Caco-2 (cell line): ENCODE results near the gene MEIOC. TPM values are rescaled to one million over a fixed set of nuclear protein-coding genes. Genes with fewer than 3 reads are reported as not detected.

Experiments
- BruUV-seq: library from RNA; stranded (reverse); fragments of 400-500 nt; replicated peaks from 2 replicates; lab custom pipeline; 2021; lab: Mats Ljungman, UMichigan
- CTCF ChIA-PET: fragments of 300-600 bp; sonication (Branson Sonifier 250); formaldehyde crosslinking; loops from one replicate; lab custom pipeline; 2022; ENCODE audit warnings: antibody characterized with exemption; lab: Charles Lee
- POLR2A ChIA-PET: fragments of 300-600 bp; sonication (Branson Sonifier 250); formaldehyde crosslinking; loops from one replicate; lab custom pipeline; 2022; ENCODE audit warnings: antibody characterized with exemption; lab: Charles Lee
- DNase-seq, 2 experiments: peaks; one replicate each; pipeline versions ENCODE4 v3.0.0 to v3.0.0-alpha.2; 2020 to 2022
- H3K27me3 ChIP-seq: replicated peaks from 2 replicates; pipeline ENCODE4 v1.6.0; 2011; ENCODE audit warnings: low read length; ENCODE audit not compliant: control insufficient read depth, insufficient read depth
- H3K36me3 ChIP-seq: 2 replicates; pipeline ENCODE4 v1.5.1; 2011; ENCODE audit warnings: low read length; ENCODE audit not compliant: control insufficient read depth, insufficient read depth
- H3K4me1 ChIP-seq: fragments of 250-450 bp; sonication (Bioruptor Pico); 2 replicates; pipeline ENCODE4 v1.5.1; 2020; ENCODE audit warnings: mild to moderate bottlenecking
- H3K4me3 ChIP-seq: 2 replicates; pipeline ENCODE4 v1.5.1; 2011; ENCODE audit warnings: low read depth, mild to moderate bottlenecking, control low read depth, low read length
- H3K9me3 ChIP-seq: fragments of 250-450 bp; sonication (Bioruptor Pico); 2 replicates; pipeline ENCODE4 v1.5.1; 2020; ENCODE audit warnings: mild to moderate bottlenecking, moderate library complexity
- H3K27ac Mint-ChIP-seq: one replicate; pipeline ENCODE4 v1.8.0; 2022; ENCODE audit warnings: mixed read lengths; ENCODE audit not compliant: unreplicated experiment
- H3K27me3 Mint-ChIP-seq: one replicate; pipeline ENCODE4 v1.8.0; 2022; ENCODE audit warnings: mixed read lengths; ENCODE audit not compliant: insufficient read depth, unreplicated experiment
- H3K36me3 Mint-ChIP-seq: one replicate; pipeline ENCODE4 v1.8.0; 2022; ENCODE audit warnings: mild to moderate bottlenecking, mixed read lengths; ENCODE audit not compliant: insufficient read depth, unreplicated experiment
- H3K4me1 Mint-ChIP-seq: one replicate; pipeline ENCODE4 v1.8.0; 2022; ENCODE audit warnings: low read depth, mixed read lengths; ENCODE audit not compliant: unreplicated experiment
- H3K4me3 Mint-ChIP-seq: one replicate; pipeline ENCODE4 v1.8.0; 2022; ENCODE audit warnings: mild to moderate bottlenecking, moderate library complexity, mixed read lengths; ENCODE audit not compliant: unreplicated experiment
- H3K9me3 Mint-ChIP-seq: one replicate; pipeline ENCODE4 v1.8.0; 2022; ENCODE audit warnings: mixed read lengths; ENCODE audit not compliant: unreplicated experiment
- intact Hi-C: fragments of 100-400 bp; cut with micrococcal nuclease; formaldehyde crosslinking; loops from one replicate; pipeline ENCODE4 v1.10.0; 2022; ENCODE audit not compliant: unreplicated experiment
- total RNA-seq: library from RNA; stranded (reverse); gene quantifications from 2 replicates; pipeline ENCODE4 v1.2.3, GENCODE V29; 2022
- TF ChIP-seq, protein P1 (sequence below), 2 experiments: fragments of 200-600 bp in 1 of 2; IDR thresholded peaks; 1 replicate in 1 of 2; 2 replicates in 1 of 2; pipeline versions ENCODE4 v1.5.1 to v1.8.0; 2011 to 2022; ENCODE audit warnings: antibody characterized with exemption in 1 of 2, control low read depth in 1 of 2, inconsistent platforms in 1 of 2, low read depth in 1 of 2, low read length in 1 of 2, mild to moderate bottlenecking in 1 of 2, moderate library complexity in 1 of 2; ENCODE audit not compliant: insufficient read depth in 1 of 2, severe bottlenecking in 1 of 2, unreplicated experiment in 1 of 2

The MEIOC gene
- total RNA-seq, 1 experiment from 2014 or later = not detected

DNA sequence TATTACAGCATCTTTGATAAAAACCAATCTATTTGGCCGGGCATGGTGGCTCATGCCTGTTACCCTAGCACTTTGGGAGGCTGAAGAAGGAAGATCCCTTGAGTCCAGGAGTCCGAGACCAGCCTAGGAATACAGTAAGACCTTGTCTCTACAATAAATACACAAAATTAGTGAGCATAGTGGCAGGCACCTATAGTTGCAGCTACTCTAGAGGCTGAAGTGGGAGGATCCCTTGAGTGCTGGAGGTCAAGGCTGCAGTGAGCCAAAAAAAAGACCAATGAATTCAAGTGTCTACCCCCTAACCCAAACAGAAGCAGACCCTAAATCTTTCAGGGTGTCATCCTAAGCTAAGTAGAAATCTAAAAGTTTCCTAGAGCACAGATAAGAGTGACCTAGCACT is 7.3 kb upstream of the MEIOC start:
- Mint-ChIP-seq H3K27ac (no peak overlapping the region), H3K27me3 (no peaks in the 10 kb centered on the region), H3K4me3 (no peak overlapping the region), H3K36me3 (no peaks in the 10 kb centered on the region), H3K4me1 (no peaks in the 10 kb centered on the region), H3K9me3 (no peaks in the 10 kb centered on the region)
- no peaks in the 10 kb centered on the region for H3K36me3 ChIP-seq
- intact Hi-C loops = no loop called here
- TF ChIP-seq, protein P1, sequence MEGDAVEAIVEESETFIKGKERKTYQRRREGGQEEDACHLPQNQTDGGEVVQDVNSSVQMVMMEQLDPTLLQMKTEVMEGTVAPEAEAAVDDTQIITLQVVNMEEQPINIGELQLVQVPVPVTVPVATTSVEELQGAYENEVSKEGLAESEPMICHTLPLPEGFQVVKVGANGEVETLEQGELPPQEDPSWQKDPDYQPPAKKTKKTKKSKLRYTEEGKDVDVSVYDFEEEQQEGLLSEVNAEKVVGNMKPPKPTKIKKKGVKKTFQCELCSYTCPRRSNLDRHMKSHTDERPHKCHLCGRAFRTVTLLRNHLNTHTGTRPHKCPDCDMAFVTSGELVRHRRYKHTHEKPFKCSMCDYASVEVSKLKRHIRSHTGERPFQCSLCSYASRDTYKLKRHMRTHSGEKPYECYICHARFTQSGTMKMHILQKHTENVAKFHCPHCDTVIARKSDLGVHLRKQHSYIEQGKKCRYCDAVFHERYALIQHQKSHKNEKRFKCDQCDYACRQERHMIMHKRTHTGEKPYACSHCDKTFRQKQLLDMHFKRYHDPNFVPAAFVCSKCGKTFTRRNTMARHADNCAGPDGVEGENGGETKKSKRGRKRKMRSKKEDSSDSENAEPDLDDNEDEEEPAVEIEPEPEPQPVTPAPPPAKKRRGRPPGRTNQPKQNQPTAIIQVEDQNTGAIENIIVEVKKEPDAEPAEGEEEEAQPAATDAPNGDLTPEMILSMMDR (IDR thresholded peaks at IDR 0.05; ENCODE audit: insufficient read depth in 1 of 2, low read depth in 1 of 2, low read length in 1 of 2, severe bottlenecking in 1 of 2, unreplicated experiment in 1 of 2) = no peak
- no peaks in the 10 kb centered on the region for H3K9me3 ChIP-seq
- BruUV-seq = no TSS peak
- no peaks in the 10 kb centered on the region for H3K27me3 ChIP-seq
- ChIA-PET POLR2A (no interaction called here), CTCF (interaction anchor here (0.6 kb wide), 1 partner anchor 137 kb away, joined by 10 read pairs; no protein-coding TSS in a partner anchor)
- no peaks in the 10 kb centered on the region for H3K4me1 ChIP-seq
- no peak overlapping the region for H3K4me3 ChIP-seq
- no peak for DNase-seq

DNA sequence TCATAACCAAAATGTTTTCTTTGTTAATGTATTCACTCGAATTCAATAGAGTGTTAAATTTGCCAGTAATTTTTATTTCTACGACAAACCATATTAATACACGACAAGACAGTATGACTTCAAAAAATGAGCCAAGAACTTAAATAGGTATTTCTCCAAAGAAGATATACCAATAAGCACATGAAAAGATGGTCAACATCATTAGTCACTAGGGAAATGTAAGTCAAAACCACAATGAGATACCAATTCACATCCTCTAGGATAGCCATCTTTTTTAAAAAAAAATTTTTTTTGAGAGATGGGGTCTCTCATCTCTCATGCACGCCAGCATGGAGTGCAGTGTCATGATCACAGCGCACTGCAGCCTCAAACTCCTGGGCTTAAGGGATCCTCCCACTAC is 5.0 kb upstream of the MEIOC start:
- Histone ChIP-seq H3K27me3 (no peaks in the 10 kb centered on the region), H3K36me3 (no peaks in the 10 kb centered on the region), H3K9me3 (no peaks in the 10 kb centered on the region), H3K4me1 (no peaks in the 10 kb centered on the region), H3K4me3 (no peak overlapping the region)
- DNase-seq = no peak
- TF ChIP-seq, protein P1 (IDR thresholded peaks at IDR 0.05; ENCODE audit: insufficient read depth in 1 of 2, low read depth in 1 of 2, low read length in 1 of 2, severe bottlenecking in 1 of 2, unreplicated experiment in 1 of 2) = no peak
- H3K27ac Mint-ChIP-seq = no peak overlapping the region
- no peak overlapping the region for H3K4me3 Mint-ChIP-seq
- H3K27me3 Mint-ChIP-seq = no peaks in the 10 kb centered on the region
- no TSS peak for BruUV-seq
- no peaks in the 10 kb centered on the region for H3K9me3 Mint-ChIP-seq
- H3K36me3 Mint-ChIP-seq = no peaks in the 10 kb centered on the region
- intact Hi-C loops = no loop called here
- POLR2A ChIA-PET = no interaction called here
- H3K4me1 Mint-ChIP-seq = no peaks in the 10 kb centered on the region
- CTCF ChIA-PET = interaction anchor here (0.5 kb wide), 1 partner anchor 85 kb away, joined by 3 read pairs; no protein-coding TSS in a partner anchor

DNA sequence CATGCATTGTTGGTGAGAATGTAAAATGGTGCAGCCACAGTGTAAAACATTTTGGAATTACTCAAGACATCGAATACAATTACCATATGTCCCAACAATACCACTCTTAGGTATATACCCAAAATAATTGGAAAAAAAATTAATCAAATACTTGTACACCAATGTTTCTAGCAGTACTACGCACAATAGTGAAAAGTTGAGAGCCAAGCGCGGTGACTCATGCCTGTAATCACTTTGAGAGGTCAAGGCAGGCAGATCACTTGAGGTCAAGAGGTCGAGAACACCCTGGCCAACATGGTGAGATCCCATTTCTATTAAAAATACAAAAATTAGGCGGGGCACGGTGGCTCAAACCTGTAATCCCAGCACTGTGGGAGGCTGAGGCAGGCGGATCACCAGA is 3.5 kb upstream of the MEIOC start:
- H3K36me3 ChIP-seq = no peaks in the 10 kb centered on the region
- DNase-seq = no peak
- TF ChIP-seq, protein P1 (IDR thresholded peaks at IDR 0.05; ENCODE audit: insufficient read depth in 1 of 2, low read depth in 1 of 2, low read length in 1 of 2, severe bottlenecking in 1 of 2, unreplicated experiment in 1 of 2) = no peak
- H3K27me3 ChIP-seq = no peaks in the 10 kb centered on the region
- Mint-ChIP-seq H3K4me1 (no peaks in the 10 kb centered on the region), H3K9me3 (no peaks in the 10 kb centered on the region), H3K27ac (no peak overlapping the region), H3K4me3 (no peak overlapping the region), H3K27me3 (no peaks in the 10 kb centered on the region), H3K36me3 (no peaks in the 10 kb centered on the region)
- no TSS peak for BruUV-seq
- H3K9me3 ChIP-seq = no peaks in the 10 kb centered on the region
- ChIA-PET CTCF (interaction anchor here (0.7 kb wide), 2 partner anchors 120 to 484 kb away, joined by 3 read pairs; no protein-coding TSS in a partner anchor), POLR2A (no interaction called here)
- intact Hi-C loops = no loop called here
- H3K4me1 ChIP-seq = no peaks in the 10 kb centered on the region
- no peak overlapping the region for H3K4me3 ChIP-seq
